HG03095 (cell line): ENCODE data around the gene OMG.
"Not testable (repeated sequence)": the region's sequence is repeated elsewhere in the genome, so short reads cannot be mapped to it uniquely, and the experiment has no call there.

Experiments
- ATAC-seq: cut with Tn5 transposase; IDR thresholded peaks from one replicate; pipeline ENCODE4 v1.9.1; 2021; ENCODE audit warnings: moderate library complexity; ENCODE audit not compliant: unreplicated experiment

The OMG gene, protein sequence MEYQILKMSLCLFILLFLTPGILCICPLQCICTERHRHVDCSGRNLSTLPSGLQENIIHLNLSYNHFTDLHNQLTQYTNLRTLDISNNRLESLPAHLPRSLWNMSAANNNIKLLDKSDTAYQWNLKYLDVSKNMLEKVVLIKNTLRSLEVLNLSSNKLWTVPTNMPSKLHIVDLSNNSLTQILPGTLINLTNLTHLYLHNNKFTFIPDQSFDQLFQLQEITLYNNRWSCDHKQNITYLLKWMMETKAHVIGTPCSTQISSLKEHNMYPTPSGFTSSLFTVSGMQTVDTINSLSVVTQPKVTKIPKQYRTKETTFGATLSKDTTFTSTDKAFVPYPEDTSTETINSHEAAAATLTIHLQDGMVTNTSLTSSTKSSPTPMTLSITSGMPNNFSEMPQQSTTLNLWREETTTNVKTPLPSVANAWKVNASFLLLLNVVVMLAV

DNA sequence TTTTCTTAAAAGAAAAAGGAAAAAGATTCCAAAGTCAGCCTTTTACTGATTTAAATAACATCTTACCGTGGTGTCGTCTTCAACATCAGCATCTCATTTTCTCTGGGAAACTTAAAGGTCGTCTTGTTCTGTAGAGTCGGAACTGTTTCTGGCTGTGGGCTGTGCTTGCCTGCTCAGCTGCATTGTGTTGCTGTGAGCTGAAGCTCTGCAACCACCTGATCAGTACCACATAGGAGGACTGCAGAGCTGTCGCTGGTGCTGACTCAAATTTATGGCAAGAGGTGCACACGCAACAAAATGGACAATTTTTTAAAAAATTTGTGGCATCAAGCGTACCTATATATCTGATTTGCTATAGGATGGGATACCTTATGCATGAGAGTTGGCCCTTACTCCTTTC lies at the start of gene OMG:
Gene OMG, minus strand, starts transcription at position 150 of the 400 bp plus-strand sequence. CDS start 908 bp downstream, outside the sequence.
- ATAC-seq = no peak

DNA sequence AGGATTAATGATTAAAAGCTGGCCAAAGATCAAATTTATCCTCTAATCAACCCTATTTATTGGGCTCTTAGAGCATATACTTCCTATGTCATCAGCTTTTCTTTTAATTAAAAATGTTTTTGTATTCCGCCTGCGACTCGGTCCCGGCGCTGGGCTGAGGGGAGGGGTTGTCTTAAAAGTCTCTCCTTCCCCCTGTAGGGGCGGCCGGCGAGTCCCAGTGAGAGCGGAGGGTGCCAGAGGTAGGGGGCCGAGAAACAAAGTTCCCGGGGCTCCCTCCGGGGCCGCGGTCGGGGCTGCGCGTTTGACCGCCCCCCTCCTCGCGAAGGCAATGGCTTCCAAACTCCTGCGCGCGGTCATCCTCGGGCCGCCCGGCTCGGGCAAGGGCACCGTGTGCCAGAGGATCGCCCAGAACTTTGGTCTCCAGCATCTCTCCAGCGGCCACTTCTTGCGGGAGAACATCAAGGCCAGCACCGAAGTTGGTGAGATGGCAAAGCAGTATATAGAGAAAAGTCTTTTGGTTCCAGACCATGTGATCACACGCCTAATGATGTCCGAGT lies 48.2 kb upstream of the OMG start:
- not testable (repeated sequence) for ATAC-seq

DNA sequence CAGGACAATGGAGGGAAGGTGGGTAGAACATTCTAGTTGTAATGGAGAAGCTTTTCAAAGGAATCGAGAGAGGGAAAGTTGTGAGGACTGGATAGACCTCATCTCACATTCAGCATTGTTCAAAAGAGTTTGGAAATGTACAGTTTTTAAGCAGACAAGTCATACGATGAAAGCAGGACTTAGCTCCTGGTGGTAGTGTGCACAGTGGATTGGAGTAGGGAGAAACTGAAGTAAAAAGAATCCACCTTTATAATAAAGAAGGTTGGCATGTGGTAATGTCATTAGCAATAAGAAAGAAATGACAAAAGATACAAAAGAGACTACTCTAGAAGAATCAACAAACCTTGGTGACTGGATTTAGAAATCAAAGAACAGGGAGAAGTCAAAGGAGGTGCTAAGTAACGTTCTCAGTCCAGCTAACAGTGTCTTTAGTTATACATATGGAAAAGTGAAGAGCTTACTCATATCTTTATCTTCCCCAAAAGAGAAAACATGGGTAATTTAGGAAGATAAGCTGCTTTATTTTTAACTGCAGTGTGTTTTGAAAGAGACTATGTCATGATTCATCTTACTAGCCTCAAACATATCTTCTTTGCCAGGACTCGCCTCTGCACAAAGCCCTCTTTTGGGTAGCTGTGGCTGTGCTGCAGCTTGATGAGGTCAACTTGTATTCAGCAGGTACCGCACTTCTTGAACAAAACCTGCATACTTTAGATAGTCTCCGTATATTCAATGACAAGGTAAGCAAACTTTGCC lies 43.0 kb upstream of the OMG start:
- no peak for ATAC-seq

DNA sequence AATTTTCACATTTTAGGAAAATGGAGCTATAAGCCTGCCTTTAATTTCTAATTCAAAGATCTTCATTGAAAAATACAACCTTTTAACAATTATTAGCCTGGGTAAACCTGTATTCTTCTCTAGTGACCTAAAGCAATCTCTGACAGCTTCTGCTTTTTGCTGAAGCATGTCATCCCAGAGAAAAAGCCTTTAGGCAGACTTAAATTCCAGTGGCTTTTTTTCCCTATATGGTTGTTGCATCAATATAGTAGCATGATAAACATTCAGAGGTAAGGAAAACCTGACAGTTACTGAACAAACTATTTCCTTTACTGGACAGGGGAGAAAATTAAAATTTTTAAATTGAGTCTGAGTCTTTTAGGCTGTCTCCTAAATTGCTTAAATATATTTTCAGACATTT lies 32.2 kb upstream of the OMG start:
- no peak for ATAC-seq

DNA sequence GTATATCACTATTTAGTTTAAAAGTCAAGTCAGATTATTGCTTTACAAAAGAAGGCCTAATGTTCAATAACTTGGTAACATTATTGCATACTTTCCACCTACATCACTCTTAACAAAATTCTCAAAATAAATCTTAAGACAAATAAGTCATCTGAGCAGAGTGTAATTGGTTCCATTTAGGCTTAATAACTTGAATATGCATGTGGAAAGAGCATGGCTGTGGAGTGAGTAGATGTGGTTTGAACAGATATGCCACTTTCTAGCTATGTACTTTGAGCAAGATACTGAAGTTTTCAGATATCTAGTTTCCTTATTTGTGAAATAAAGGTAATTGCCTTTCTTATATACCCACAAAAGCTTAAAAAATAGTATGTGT lies 31.1 kb upstream of the OMG start:
- ATAC-seq = no peak

DNA sequence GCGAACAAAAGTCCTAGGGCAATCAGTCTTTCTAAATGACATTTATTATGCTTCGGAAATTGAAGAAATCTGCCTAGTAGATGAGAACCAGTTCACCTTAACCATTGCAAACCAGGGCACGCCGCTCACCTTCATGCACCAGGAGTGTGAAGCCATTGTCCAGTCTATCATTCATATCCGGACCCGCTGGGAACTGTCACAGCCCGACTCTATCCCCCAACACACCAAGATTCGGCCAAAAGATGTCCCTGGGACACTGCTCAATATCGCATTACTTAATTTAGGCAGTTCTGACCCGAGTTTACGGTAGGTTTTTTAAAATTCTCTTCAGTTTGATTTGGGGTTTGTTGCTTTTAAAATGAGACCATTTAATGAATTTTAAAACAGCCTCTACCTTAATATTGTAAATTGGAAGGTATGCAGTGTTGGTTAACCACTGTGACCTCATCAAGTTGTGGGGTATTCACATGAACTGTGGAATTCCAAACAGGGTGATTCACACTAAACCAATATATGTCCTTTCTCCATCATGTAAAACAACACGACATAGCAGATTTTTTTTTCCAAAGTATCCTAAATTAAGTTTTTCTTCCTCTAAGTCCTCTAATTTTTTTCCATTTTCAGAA lies 30.6 kb upstream of the OMG start:
- no peak for ATAC-seq

DNA sequence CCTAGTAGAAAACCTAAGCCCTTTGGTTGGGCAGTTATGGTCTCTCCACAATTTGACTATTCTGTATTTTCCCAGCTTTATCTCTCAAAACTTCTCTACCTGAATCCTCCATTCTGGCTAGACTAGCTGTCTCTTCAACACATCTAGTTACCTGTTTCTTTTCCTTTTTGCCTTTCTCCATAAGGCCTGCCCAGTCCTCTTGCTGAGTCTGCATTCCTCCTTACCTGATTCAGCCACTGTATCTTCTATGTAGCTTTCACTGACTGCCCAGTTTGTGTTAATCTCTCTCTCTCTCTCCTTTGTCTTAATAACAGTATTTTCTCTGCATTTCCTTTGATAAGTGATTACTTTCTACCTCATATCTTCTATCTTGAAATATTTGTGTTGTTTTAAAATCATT lies 26.5 kb upstream of the OMG start:
- no peak for ATAC-seq

DNA sequence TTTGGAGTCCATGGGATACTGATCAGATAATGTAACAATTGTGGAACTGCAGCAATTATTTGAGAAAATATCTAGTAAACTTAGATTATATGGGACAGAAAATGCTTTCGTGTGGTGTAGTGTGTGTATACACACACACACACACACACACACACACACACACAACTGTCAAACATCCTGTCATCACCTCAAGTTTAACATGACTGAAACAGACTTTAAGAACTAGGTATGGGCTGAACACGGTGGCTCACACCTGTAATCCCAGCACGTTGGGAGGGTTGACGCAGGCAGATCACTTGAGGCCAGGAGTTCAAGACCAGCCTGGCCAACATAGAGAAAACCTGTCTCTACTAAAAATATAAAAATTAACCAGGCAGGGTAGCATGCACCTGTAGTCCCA lies 24.9 kb upstream of the OMG start:
- no peak for ATAC-seq

DNA sequence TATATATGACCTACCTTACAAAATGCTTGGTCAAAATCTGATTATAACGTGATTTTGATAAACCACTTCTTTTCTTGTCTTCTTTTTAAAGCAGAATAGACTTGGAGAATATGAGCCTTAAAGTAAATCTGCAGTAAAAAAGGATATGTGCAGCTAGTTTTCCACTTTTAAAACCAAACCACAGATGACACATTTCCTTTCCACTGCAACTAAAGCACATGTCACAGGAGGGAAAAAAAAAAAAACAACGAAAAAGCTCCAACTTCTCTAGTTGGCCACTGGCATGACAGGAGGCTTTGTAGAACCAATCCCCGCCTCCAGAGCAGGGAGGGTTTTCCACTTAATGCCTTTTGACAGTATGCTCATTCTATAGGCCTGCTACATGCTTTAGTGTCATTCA lies 24.4 kb upstream of the OMG start, which contains the start of gene EVI2A:
Gene EVI2A, minus strand, starts transcription at position 142 of the 400 bp plus-strand sequence. CDS start 2,609 bp downstream, outside the sequence.
- no peak for ATAC-seq

DNA sequence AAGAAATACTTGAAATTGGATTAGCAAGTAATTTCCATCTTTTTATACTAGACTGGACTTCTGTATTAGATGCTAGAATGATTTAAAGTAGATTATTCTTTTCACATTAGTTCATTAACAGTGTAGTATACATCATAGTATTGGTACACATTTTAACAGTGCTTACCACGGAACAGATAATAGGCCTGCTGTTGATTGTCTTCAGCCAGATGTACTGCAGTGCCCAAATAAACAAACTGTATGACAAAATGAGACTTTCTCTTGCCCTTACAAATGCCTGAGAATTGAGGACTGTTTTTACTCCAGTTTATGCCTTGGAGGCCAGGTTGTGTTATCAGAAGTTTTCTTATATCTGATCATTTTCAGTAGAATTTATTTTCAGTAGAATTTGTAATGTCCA lies 23.8 kb upstream of the OMG start:
- no peak for ATAC-seq

DNA sequence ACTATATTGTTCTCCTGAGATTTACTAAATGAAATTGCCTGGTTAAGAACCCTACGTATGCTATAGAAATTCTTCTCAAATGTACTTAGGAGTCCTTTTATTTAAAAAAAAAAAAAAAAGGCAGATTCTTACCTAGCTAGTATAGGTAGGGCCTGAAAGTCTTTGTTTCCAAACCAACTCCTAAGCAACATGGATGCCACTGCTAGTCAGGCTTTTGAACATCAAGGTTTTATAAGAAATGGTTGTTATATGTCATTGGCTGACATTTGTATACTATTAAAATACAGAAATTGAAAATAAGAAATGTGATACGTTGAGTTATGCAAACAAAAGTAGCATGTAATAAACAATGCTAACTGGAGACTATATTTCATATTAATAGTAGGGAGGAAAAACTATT lies 23.2 kb upstream of the OMG start:
- ATAC-seq = no peak

DNA sequence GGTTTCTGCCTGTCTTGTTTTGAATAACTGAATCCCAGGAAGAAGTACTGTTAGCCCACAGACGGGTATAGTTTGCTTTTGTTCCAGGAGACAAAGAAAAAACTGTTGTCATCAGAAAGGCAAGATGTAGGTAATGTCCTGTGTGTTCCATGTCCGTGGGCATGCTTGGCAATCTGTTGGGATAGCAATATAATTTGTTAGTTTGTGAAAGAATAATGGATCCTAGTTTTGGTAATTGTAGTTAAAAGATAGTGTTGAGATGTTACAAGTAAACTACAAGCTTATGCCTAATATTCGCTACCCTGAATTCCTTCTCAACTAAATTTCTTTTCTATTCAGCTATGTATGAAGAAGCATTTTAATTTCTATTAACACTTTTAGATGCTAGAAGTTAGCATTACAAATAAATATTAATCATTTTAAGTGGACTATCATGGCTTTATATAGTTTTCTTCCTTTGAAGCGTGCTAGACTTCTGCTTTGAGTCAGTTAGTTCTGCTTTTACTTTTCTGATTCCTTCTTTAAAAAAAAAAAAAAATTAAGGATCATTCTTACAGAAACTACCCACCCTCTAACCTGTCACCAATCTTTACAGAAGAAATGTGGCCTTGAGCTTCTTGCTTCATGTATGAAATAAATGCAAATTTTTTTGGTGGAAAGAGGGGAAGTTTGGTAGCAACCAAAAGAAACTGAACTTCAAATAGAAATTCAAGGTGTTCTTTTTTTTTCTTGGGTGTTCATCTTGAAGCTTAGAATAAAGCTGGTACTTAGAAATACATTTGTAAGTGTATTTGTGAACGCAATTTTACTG lies 22.0 kb upstream of the OMG start:
- no peak for ATAC-seq

DNA sequence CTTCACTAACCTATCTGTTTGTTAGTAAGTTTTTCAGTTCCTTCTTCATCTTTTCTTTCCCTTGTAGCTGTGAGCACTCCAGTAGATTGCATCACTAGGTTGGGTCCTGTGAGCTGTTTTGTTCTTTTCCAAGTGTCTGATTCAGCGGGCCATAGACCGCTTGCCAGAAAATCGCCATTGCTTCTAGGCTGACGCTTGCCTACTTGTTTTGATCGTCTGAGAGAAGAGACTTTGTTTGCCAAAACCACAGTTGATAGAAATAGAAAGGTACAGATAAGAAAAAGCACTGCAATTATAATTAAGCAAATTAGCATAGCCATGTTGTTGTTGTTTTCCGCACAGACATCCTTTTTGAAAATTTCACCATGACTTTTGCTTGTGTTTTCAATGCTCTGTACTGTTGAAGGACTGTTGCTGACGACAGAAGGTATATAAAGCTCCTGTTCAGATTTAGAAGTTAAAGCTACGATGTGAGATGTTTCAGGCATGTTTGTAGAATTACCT lies 21.3 kb upstream of the OMG start:
- ATAC-seq = peak; percentile 33

DNA sequence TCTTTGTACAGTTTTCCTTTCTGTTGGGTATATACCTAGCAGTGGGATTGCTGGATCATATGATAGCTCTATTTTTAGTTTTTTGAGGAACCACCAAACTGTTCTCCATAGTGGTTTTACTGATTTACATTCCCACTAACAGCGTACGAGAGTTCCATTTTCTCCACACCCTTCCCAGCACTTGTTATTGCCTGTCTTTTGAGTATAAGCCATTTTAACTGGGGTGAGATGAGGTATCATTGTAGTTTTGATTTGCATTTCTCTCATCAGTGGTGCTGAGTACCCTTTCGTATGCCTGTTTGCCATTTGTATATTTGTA lies 17.7 kb upstream of the OMG start:
- no peak for ATAC-seq

DNA sequence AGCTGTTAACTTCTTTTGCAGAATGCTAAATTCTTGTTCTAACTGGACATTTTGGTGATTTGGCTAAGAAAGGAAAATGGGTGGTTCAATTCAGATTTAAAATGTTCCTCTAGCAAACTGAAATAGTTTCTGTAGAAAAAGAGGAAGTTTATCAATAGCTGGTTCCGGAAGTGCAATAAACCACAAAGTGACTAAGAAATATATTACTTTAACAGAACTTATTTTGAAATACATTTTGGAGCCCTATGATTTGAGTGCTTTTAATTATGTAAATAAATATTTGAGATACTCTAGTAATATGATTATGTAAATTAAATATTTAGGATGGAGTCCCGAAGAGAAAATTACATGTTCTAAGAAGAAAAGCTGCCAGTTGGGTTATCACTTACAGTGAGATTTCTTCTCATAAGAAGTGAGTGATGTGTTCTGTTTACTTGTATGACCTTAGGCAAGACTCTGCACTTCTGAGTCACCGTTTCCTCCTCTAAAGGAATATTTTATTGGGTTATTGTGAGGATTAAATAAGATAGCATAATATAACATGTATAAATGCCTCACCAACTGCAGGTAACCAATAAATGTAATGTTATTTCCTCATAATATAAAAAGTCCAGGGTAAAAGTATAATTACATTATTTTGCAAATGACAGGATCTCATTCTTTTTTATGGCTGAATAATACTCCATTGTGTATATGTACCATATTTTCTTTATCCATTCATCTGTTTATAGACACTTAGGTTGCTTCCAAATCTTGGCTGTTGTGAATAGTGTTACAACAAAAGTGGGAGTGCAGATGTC lies 17.1 kb upstream of the OMG start, which contains the start of gene EVI2B:
Gene EVI2B, minus strand, starts transcription at position 73 of the 800 bp plus-strand sequence. CDS start 8,445 bp downstream, outside the sequence.
- ATAC-seq = no peak

DNA sequence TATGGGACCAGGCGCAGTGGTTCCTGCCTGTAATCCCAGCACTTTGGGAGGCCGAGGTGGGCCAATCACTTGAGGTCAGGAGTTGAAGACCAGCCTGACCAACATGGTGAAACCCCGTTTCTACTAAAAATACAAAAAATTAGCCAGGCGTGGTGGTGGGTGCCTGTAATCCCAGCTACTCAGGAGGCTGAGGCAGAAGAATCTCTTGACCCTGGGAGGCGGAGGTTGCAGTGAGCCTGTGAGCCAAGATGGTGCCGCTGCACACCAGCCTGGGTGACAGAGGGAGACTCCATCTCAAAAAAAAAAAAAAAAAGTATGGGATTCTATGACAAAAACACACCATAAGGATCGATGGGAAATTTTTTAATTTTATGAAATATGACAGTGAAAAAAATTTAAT lies 15.2 kb upstream of the OMG start:
- not testable (repeated sequence) for ATAC-seq

DNA sequence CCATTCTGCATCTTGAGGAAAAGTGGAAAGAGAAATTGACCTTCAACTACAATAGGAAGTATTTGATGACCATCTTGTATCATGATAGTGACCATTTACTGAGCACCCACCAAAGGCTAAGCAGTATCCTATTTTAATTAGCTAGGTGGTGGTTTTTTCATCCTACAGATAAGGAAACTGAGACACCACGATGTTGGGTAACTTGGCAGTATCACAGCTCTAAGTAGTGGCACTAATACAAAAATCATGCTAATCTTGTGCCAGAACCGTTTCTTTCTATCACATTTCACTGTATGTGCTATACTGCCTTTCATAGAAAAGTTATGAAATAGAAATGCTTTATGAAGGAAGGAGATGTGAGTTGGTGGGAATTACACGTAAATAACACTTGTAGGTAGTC lies 14.5 kb upstream of the OMG start:
- ATAC-seq = no peak

DNA sequence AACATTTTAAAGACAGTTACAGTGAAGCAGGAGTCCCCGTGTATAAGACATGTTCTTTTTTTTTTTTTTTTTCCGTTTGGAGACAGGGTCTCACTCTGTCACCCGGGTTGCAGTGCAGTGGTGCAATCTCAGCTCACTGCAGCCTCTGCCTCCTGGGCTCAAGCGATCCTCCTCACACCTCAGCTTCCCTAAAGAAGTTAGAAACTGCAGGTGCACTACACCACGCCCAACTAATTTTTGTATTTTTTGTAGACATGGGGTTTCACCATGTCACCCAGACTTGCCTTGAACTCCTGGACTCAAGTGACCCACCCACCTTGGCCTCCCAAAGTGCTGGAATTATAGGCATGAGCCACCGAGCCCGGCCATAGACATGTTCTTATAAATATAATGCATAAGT lies 13.8 kb upstream of the OMG start:
- ATAC-seq = no peak

DNA sequence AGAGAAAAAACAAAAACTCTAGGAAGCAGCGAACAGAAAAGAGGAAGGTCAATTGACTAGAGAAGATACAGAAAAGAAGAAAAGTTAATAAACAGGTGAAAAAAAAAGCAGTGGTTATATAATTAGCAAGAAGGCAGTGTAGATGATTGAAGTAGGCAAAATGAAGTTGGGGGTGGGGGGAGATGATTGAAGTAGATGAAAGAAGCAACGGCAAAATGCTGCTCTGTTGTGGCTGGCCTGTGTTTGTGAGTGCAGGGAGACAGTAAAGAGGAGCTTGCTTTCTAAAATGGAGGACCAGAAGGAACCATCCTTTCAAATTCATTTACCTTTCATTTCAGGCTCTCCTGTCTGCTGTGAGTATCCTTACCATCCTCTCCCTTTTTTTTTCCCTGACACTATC lies 13.2 kb upstream of the OMG start:
- ATAC-seq = no peak

DNA sequence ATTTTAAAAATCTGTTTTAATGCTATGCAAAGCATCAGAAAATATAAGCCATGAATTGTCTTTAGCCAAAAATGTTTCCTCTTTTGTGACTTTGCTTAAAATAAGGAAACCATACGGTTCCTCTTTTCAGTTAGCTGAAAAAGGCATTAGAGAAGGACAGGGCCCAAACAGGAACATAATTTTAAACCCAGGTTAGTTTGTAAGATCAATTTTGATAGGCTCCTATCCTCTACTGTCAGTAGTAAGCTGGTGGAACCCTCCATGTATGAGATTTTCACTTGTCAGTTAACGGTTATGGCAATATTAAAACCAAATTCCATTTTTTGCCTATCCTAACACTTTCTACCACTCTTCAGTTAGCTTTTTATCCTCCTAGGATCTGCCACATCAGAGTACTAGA lies 12.5 kb upstream of the OMG start:
- ATAC-seq = no peak
